Neural cell (in vitro differentiated cells): ENCODE data around the gene SEMA4B.

Experiments used
- CTCF ChIP-seq: fragments of 450-650 bp; IDR thresholded peaks from 2 replicates; pipeline ENCODE4 v1.5.1; 2014; ENCODE audit warnings: antibody characterized with exemption, mild to moderate bottlenecking, moderate library complexity; ENCODE audit not compliant: poor library complexity, severe bottlenecking
- EP300 ChIP-seq: fragments of 450-650 bp; conservative IDR thresholded peaks from 2 replicates; pipeline ENCODE4 v1.6.1; 2014; ENCODE audit warnings: antibody characterized with exemption, mild to moderate bottlenecking, moderate library complexity; ENCODE audit not compliant: poor library complexity, severe bottlenecking
- REST ChIP-seq: IDR thresholded peaks from 2 replicates; pipeline ENCODE4 v1.6.1; 2012; ENCODE audit warnings: borderline replicate concordance
- TAF1 ChIP-seq: IDR thresholded peaks from 2 replicates; pipeline ENCODE4 v1.6.1; 2012; ENCODE audit warnings: low read depth

GRCh38 chr15:90265271-90266060, 64.3 kb downstream of the SEMA4B start, which contains the start of gene NGRN:
- no peak for TF ChIP-seq CTCF
- TF ChIP-seq TAF1, result peak; percentile 77
- peak; percentile 86 for TF ChIP-seq REST
- peak; percentile 9 for TF ChIP-seq EP300
